IMR-90 (cell line): ENCODE results near the gene LCE6A. TPM values are rescaled to one million over a fixed set of nuclear protein-coding genes. Genes with fewer than 3 reads are reported as not detected.

Source experiments
- ATAC-seq: fragments of 200-7000 bp; cut with Tn5 transposase; 2 replicates; pipeline ENCODE4 v1.9.1; 2020; ENCODE audit warnings: low read depth, mild to moderate bottlenecking, moderate library complexity
- BruUV-seq: library from RNA; stranded (reverse); fragments of 400-500 nt; replicated peaks from 2 replicates; lab custom pipeline; 2021; lab: Mats Ljungman, UMichigan
- CTCF ChIA-PET: fragments of 300-600 bp; formaldehyde crosslinking; extraction: SDS; loops from one replicate; lab custom pipeline; 2021; ENCODE audit warnings: antibody characterized with exemption; lab: Yijun Ruan, JAX
- POLR2A ChIA-PET: fragments of 300-600 bp; sonication (Branson Sonifier 250); formaldehyde crosslinking; loops from one replicate; lab custom pipeline; 2022; ENCODE audit warnings: antibody characterized with exemption; ENCODE audit not compliant: unreplicated experiment; lab: Charles Lee
- DNase-seq: peaks from one replicate; pipeline ENCODE4 v3.0.0; 2013
- H2AFZ ChIP-seq: replicated peaks from 2 replicates; pipeline ENCODE3; 2013; ENCODE audit warnings: low read length, mild to moderate bottlenecking; ENCODE audit not compliant: poor library complexity
- H2AK5ac ChIP-seq: 2 replicates; pipeline ENCODE4 v1.6.1; 2013; ENCODE audit warnings: low read depth, low read length, inconsistent platforms
- H2AK9ac ChIP-seq: replicated peaks from 2 replicates; pipeline ENCODE3; 2013; ENCODE audit warnings: mild to moderate bottlenecking, low read depth, low read length, moderate library complexity; ENCODE audit not compliant: poor library complexity
- H2BK120ac ChIP-seq: 2 replicates; pipeline ENCODE4 v1.6.1; 2013; ENCODE audit warnings: low read depth, low read length, inconsistent platforms
- H2BK15ac ChIP-seq: 3 replicates; pipeline ENCODE4 v1.6.1; 2013; ENCODE audit warnings: low read depth, low read length, inconsistent platforms
- H2BK20ac ChIP-seq: 2 replicates; pipeline ENCODE4 v1.6.1; 2013; ENCODE audit warnings: low read depth, mild to moderate bottlenecking, inconsistent platforms, low read length, moderate library complexity
- H2BK5ac ChIP-seq: 2 replicates; pipeline ENCODE4 v1.6.1; 2013; ENCODE audit warnings: mild to moderate bottlenecking, low read depth, low read length, inconsistent platforms; ENCODE audit not compliant: poor library complexity, severe bottlenecking
- H3K14ac ChIP-seq: replicated peaks from 2 replicates; pipeline ENCODE4 v1.6.1; 2013; ENCODE audit warnings: low read depth, low read length, inconsistent platforms
- H3K18ac ChIP-seq: 2 replicates; pipeline ENCODE4 v1.6.1; 2013; ENCODE audit warnings: low read depth, low read length, control low read depth
- H3K23ac ChIP-seq: 2 replicates; pipeline ENCODE4 v1.6.1; 2013; ENCODE audit warnings: low read depth, low read length, inconsistent platforms
- H3K27ac ChIP-seq: 2 replicates; pipeline ENCODE4 v1.5.1; 2013; ENCODE audit warnings: mild to moderate bottlenecking, control low read depth, low read length; ENCODE audit not compliant: insufficient read depth
- H3K27me3 ChIP-seq: 2 replicates; pipeline ENCODE4 v1.6.1; 2013; ENCODE audit warnings: low read length; ENCODE audit not compliant: control insufficient read depth, insufficient read depth
- H3K36me3 ChIP-seq: 2 replicates; pipeline ENCODE4 v1.6.1; 2013; ENCODE audit warnings: low read length, mixed read lengths; ENCODE audit not compliant: control insufficient read depth, insufficient read depth
- H3K4ac ChIP-seq: 2 replicates; pipeline ENCODE4 v1.6.1; 2013; ENCODE audit warnings: low read depth, low read length, inconsistent platforms
- H3K4me1 ChIP-seq: 2 replicates; pipeline ENCODE4 v1.6.1; 2013; ENCODE audit warnings: low read length, mixed read lengths; ENCODE audit not compliant: control insufficient read depth, insufficient read depth
- H3K4me2 ChIP-seq: 2 replicates; pipeline ENCODE4 v1.6.1; 2013; ENCODE audit warnings: low read depth, mild to moderate bottlenecking, control low read depth, low read length, moderate library complexity
- H3K4me3 ChIP-seq: 2 replicates; pipeline ENCODE4 v1.5.1; 2013; ENCODE audit warnings: low read depth, mild to moderate bottlenecking, control low read depth, low read length, moderate library complexity; ENCODE audit not compliant: insufficient read depth
- H3K56ac ChIP-seq: 2 replicates; pipeline ENCODE4 v1.6.1; 2013; ENCODE audit warnings: low read length, inconsistent platforms; ENCODE audit not compliant: insufficient read depth; ENCODE audit errors: extremely low read depth
- H3K79me1 ChIP-seq, 2 experiments: 2 replicates each; pipeline ENCODE4 v1.6.1; 2013; ENCODE audit warnings: low read length in 2 of 2, inconsistent platforms in 1 of 2, low read depth in 1 of 2
- H3K9ac ChIP-seq: 2 replicates; pipeline ENCODE4 v1.6.1; 2013; ENCODE audit warnings: low read depth, low read length, control low read depth
- H3K9me1 ChIP-seq: 2 replicates; pipeline ENCODE4 v1.6.1; 2013; ENCODE audit warnings: low read length, inconsistent platforms; ENCODE audit not compliant: insufficient read depth
- H3K9me3 ChIP-seq: 2 replicates; pipeline ENCODE4 v1.6.1; 2013; ENCODE audit warnings: low read length; ENCODE audit not compliant: control insufficient read depth, insufficient read depth
- H4K20me1 ChIP-seq: 2 replicates; pipeline ENCODE4 v1.6.1; 2013; ENCODE audit warnings: low read length, inconsistent platforms; ENCODE audit not compliant: insufficient read depth
- H4K5ac ChIP-seq: 2 replicates; pipeline ENCODE4 v1.6.1; 2013; ENCODE audit warnings: mild to moderate bottlenecking, low read depth, low read length, control low read depth
- H4K8ac ChIP-seq, 2 experiments: 2 replicates each; pipeline ENCODE4 v1.6.1; 2013; ENCODE audit warnings: low read depth in 2 of 2, low read length in 2 of 2, control low read depth in 1 of 2, inconsistent platforms in 1 of 2
- H4K91ac ChIP-seq: 2 replicates; pipeline ENCODE4 v1.6.1; 2013; ENCODE audit warnings: low read depth, low read length, inconsistent platforms; ENCODE audit not compliant: insufficient read depth
- BHLHE40 ChIP-seq: fragments of 150-350 bp; IDR thresholded peaks from 2 replicates; pipeline ENCODE4 v1.6.1; 2016; ENCODE audit warnings: mild to moderate bottlenecking, low read depth, low read length
- CEBPB ChIP-seq: IDR thresholded peaks from 2 replicates; pipeline ENCODE4 v1.6.1; 2012; ENCODE audit warnings: low read depth, low read length, improper control_type of control experiment
- NFE2L2 ChIP-seq: fragments of 150-350 bp; IDR thresholded peaks from 2 replicates; pipeline ENCODE4 v1.6.1; 2016; ENCODE audit warnings: low read depth, mild to moderate bottlenecking, low read length
- POLR2A ChIP-seq: IDR thresholded peaks from 2 replicates; pipeline ENCODE4 v1.6.1; 2012; ENCODE audit warnings: mild to moderate bottlenecking, low read depth, low read length
- RAD21 ChIP-seq: IDR thresholded peaks from 2 replicates; pipeline ENCODE4 v1.6.1; 2012; ENCODE audit warnings: low read length, improper control_type of control experiment
- RFX5 ChIP-seq: IDR thresholded peaks from 2 replicates; pipeline ENCODE4 v1.8.0; 2012; ENCODE audit warnings: low read depth, mild to moderate bottlenecking, low read length, moderate library complexity
- WGBS, 2 experiments: methylation state at CpG; one replicate each; pipeline versions ENCODE4 v1.1.5 to v1.1.7; 2013; ENCODE audit warnings: missing lambda C conversion rate in 2 of 2; ENCODE audit not compliant: insufficient read length in 1 of 2; ENCODE audit errors: extremely low coverage in 2 of 2; 5-methylcytosine and 5-hydroxymethylcytosine counted together
- dilution Hi-C: fragments of 300-500 bp; cut with HindIII; formaldehyde crosslinking; loops from one replicate; pipeline ENCODE4 v1.14.3; 2018; ENCODE audit warnings: low sequenced_read_pairs; ENCODE audit not compliant: unreplicated experiment
- in situ Hi-C: fragments of 300-500 bp; cut with MboI; formaldehyde crosslinking; loops from 3 replicates; pipeline ENCODE4 v1.14.3; 2019; ENCODE audit warnings: low sequenced_read_pairs, inconsistent platforms, mixed read lengths
- intact Hi-C: fragments of 100-400 bp; cut with micrococcal nuclease; formaldehyde crosslinking; loops from 2 replicates; pipeline ENCODE4 v1.10.0; 2022
- polyA plus RNA-seq, 3 experiments: library from polyadenylated mRNA; depleted of rRNA; stranded (reverse); fragments of >200 nt; gene quantifications; 2 replicates each; pipeline ENCODE4 v1.2.3, GENCODE V29; 2012; ENCODE audit warnings: low replicate concordance in 1 of 3
- total RNA-seq: library from RNA; depleted of rRNA; stranded (reverse); fragments of >200 nt; gene quantifications from 2 replicates; pipeline ENCODE4 v1.2.3, GENCODE V29; 2012
- TF ChIP-seq, protein P1 (sequence below): fragments of 150-350 bp; IDR thresholded peaks from 2 replicates; pipeline ENCODE4 v1.6.1; 2017; ENCODE audit warnings: mild to moderate bottlenecking, antibody characterized with exemption, low read length, low read depth
- TF ChIP-seq, protein P2 (sequence below): conservative IDR thresholded peaks from 2 replicates; pipeline ENCODE4 v1.5.1; 2012; ENCODE audit warnings: mild to moderate bottlenecking, low read depth, low read length, improper control_type of control experiment
- TF ChIP-seq, protein P3 (sequence below): fragments of 150-350 bp; IDR thresholded peaks from 2 replicates; pipeline ENCODE4 v1.6.1; 2016; ENCODE audit warnings: low read depth, mild to moderate bottlenecking, low read length, moderate library complexity, borderline replicate concordance

LCE6A gene
- total and polyA plus RNA-seq, 2 of the 4 experiments (the other 2 are of a cell fraction) = not detected

DNA sequence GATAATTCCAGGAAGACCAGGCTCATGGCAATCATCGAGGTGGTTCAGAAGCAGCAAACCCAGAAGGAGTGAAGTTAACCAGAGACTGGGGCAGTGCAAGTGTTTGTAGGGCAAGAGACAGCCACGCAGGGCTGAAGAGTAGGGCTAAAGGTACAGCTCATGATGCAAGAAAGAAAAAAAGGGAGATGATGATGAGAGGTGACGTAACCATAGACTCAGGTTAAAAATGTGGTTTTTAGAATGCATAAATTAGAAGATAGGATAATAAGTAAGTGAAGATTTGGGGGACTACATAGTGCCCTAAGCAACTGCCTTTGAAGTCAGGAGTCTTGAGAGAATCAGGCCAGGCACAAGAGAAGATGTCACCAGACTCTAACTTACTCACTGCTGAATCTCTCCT, 17.5 kb downstream of the LCE6A start:
- Histone ChIP-seq H3K27me3 (no peaks in the 10 kb centered on the region), H3K4me1 (no peaks in the 10 kb centered on the region), H2AFZ (no peak overlapping the region), H2AK9ac (no peak overlapping the region), H3K4me2 (no peak overlapping the region), H2BK20ac (no peak overlapping the region), H3K9me3 (no peaks in the 10 kb centered on the region), H4K91ac (no peak overlapping the region), H3K36me3 (no peaks in the 10 kb centered on the region), H2BK15ac (no peak overlapping the region), H2BK120ac (no peak overlapping the region), H4K8ac (no peak overlapping the region), H3K79me1 (no peaks in the 10 kb centered on the region), H4K20me1 (no peaks in the 10 kb centered on the region), H2AK5ac (no peak overlapping the region), H4K5ac (no peak overlapping the region), H3K56ac (no peak overlapping the region), H3K18ac (no peak overlapping the region), H3K27ac (no peak overlapping the region), H3K4me3 (no peak overlapping the region), H3K4ac (no peak overlapping the region), H3K9me1 (no peaks in the 10 kb centered on the region), H2BK5ac (no peak overlapping the region), H3K14ac (no peak overlapping the region), H3K23ac (no peak overlapping the region), H3K9ac (no peak overlapping the region)
- in situ Hi-C loops (no loop called here), dilution Hi-C loops (no loop called here), intact Hi-C loops (no loop called here)
- ChIA-PET POLR2A (no interaction called here), CTCF (no interaction called here)
- TF ChIP-seq POLR2A (no peak), NFE2L2 (no peak), RAD21 (no peak), CEBPB (no peak), RFX5 (no peak), BHLHE40 (no peak)
- TF ChIP-seq, protein P1, sequence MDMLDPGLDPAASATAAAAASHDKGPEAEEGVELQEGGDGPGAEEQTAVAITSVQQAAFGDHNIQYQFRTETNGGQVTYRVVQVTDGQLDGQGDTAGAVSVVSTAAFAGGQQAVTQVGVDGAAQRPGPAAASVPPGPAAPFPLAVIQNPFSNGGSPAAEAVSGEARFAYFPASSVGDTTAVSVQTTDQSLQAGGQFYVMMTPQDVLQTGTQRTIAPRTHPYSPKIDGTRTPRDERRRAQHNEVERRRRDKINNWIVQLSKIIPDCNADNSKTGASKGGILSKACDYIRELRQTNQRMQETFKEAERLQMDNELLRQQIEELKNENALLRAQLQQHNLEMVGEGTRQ = no peak
- TF ChIP-seq, protein P2, sequence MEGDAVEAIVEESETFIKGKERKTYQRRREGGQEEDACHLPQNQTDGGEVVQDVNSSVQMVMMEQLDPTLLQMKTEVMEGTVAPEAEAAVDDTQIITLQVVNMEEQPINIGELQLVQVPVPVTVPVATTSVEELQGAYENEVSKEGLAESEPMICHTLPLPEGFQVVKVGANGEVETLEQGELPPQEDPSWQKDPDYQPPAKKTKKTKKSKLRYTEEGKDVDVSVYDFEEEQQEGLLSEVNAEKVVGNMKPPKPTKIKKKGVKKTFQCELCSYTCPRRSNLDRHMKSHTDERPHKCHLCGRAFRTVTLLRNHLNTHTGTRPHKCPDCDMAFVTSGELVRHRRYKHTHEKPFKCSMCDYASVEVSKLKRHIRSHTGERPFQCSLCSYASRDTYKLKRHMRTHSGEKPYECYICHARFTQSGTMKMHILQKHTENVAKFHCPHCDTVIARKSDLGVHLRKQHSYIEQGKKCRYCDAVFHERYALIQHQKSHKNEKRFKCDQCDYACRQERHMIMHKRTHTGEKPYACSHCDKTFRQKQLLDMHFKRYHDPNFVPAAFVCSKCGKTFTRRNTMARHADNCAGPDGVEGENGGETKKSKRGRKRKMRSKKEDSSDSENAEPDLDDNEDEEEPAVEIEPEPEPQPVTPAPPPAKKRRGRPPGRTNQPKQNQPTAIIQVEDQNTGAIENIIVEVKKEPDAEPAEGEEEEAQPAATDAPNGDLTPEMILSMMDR = no peak
- TF ChIP-seq, protein P3, sequence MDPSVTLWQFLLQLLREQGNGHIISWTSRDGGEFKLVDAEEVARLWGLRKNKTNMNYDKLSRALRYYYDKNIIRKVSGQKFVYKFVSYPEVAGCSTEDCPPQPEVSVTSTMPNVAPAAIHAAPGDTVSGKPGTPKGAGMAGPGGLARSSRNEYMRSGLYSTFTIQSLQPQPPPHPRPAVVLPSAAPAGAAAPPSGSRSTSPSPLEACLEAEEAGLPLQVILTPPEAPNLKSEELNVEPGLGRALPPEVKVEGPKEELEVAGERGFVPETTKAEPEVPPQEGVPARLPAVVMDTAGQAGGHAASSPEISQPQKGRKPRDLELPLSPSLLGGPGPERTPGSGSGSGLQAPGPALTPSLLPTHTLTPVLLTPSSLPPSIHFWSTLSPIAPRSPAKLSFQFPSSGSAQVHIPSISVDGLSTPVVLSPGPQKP = no peak
- WGBS, 2 experiments = 17% methylated on average over 2 of the region's 3 CpGs; no CpG with 5 or more reads in 1 of the 2 experiments
- no TSS peak for BruUV-seq
- no peak for ATAC-seq
- DNase-seq = no peak
